Measurements from ENCODE around the gene MRPL53.

The MRPL53 gene

DNA sequence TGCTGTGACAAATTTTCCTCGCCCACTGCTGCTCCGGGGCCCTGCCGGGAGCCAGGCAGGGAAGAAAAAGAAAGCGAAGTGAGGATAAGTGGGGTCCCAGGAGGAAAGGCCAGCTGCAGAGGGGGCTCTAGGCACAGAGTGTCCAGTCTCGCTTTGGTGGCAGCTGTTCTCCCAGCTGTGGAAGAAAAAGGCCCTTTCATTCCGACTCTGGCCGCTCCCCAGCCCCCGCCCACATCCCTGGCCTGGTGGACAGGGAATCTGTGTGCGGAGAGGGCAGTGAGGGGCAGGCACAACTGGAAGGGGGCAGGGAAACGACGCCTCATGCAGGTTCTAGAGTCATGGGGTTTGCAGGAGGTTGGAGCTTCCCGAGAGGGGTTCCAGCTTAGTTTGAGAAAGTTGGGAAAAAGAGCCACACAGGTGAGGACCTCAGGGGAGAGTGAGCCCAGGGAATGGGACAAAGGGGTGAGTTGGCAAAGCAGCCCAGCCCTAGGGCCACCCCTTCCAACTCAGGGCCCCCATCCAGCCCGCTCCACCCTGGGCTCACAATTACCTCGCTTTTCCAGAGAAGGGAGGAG lies 32.6 kb downstream of the MRPL53 start:
- DNase-seq = no peak
- in situ Hi-C loops (cut with HindIII; ENCODE audit: low pct_ligation_motif_present, low pct_unique_long_range_greater_than_20kb, low sequenced_read_pairs) = no loop called here

DNA sequence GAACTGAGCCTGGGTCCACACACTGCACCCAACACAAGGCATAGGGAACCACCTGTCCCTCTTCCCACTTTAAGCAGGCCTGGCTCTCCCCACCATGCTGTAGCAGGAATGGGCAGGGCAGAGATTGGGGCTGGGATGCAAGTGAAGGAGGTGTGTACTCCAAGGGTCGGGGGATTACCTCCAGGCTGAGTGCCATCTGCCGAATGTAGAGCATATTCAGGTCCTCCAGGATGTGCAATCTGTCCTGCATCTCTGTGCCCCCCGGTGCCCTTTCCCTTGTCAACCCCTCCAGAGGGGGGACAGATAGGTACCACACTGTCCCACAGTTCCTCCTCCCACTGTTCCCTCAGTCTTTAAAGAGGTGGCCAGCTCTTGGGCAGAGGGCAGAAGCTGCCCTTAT lies 33.1 kb downstream of the MRPL53 start:
- DNase-seq = no peak
- in situ Hi-C loops (cut with HindIII; ENCODE audit: low pct_ligation_motif_present, low pct_unique_long_range_greater_than_20kb, low sequenced_read_pairs) = no loop called here

DNA sequence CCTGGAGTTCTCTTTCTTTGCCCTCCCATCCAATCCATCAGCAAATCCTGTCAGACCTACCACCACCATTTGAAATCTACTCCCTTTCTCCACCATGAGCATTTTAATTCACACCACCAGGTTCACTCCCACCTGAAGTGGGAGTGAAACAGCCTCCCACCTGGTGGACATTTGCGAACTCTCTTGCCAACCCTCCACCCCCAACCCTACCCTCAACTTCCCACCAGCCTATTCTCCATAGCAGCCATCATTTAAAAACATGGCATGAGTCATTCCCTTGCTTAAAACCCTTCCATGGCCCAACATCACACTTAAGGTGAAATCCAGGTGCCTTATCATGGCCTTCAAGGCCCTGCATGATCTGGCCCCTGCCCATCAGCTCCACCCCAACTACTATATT lies 34.2 kb downstream of the MRPL53 start:
- no peak for DNase-seq
- in situ Hi-C loops (cut with HindIII; ENCODE audit: low pct_ligation_motif_present, low pct_unique_long_range_greater_than_20kb, low sequenced_read_pairs) = no loop called here

DNA sequence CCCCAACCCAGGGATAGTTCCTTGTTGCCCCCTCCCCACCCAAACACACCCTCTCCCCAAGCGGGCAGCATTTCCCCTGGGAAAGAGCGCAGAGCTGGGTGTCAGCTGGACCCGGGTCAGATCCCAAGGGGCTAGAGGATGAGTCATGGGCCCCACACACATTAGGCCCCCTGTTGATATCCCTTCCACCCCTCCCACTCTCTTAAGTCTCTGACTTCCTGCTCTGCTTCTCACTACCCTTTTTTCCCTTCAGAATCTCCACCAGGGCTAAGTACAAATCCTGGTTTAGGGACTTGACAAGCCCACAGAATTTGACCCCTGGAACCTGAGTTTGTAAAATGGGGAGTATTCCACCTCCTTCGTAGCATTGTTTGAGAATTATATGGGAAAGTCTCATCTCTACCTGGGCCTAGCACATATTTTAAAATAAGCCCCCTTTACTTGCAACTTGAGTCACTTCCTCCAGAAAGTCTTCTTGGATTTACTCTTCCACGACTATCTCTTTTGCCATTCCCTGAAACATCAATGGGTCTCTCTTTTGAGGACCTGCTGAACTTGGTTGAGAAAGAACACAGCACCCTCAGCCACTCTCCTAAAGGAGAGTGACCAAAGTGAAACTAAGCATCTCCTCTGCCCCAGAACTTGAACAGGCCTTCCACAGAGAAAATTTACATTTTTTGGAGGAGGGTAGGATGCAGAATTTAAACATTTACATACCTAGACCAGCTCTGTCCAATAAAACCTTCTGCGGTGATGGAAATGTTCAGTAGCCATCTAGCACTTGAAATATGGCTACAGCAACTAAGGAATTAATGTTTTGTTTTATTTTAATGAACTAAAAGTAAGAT lies 35.4 kb downstream of the MRPL53 start:
- in situ Hi-C loops (cut with HindIII; ENCODE audit: low pct_ligation_motif_present, low pct_unique_long_range_greater_than_20kb, low sequenced_read_pairs) = no loop called here
- DNase-seq = no peak

DNA sequence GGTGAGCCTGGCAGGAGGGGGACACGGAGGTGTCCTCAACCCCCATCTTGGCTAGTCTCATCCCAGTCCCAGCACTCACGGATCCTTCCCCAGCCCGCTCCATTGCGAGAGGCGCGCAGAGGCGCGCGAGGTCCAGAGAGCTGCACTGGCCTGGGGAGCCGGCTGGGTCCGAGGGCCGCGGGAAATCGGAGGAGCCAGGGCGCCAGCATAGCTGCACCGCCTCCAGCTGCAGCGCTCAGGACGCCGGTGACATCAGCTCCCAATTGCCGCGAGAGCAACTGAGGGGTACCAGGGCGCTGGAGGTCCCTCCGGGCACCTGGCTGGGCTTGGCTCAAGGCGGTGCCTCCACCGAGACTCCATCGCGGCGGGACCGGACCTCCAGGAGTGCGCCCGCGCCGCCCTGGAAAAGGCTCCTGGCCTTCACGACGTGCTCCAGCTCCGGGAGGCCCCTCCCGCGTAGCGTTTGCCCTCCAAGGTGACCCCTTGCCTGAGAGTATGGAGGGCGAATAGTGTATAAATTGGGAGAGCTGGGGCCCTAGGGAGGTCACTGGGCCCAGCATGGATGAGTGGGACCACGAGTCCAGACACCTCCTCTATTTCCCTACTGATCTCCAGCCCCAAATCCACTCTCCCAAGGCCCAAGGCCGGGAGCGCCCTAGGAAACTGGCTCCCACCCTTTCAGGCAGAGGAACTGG lies 36.2 kb downstream of the MRPL53 start:
- in situ Hi-C loops (cut with HindIII; ENCODE audit: low pct_ligation_motif_present, low pct_unique_long_range_greater_than_20kb, low sequenced_read_pairs) = no loop called here
- DNase-seq = no peak

DNA sequence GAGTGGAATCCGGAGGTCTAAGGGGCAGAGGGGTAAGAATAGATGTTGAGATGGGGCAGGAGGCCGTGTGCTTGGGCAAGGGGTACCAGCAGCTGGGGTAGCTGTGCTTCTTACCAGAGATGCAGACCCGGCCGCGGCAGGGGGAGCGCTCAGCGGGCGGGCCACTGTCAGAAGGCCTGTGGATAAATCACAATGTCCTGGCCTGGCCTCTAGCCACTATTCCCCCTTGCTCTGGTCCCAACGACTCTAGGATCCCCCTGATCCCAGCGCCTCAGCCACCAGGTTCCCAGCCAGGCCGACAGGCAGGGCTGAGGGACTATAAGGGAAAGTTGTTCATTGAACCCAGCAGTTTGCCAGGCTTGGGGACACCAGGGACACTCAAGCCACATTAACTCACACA lies 42.0 kb downstream of the MRPL53 start:
- in situ Hi-C loops (cut with HindIII; ENCODE audit: low pct_ligation_motif_present, low pct_unique_long_range_greater_than_20kb, low sequenced_read_pairs) = no loop called here
- DNase-seq = no peak

DNA sequence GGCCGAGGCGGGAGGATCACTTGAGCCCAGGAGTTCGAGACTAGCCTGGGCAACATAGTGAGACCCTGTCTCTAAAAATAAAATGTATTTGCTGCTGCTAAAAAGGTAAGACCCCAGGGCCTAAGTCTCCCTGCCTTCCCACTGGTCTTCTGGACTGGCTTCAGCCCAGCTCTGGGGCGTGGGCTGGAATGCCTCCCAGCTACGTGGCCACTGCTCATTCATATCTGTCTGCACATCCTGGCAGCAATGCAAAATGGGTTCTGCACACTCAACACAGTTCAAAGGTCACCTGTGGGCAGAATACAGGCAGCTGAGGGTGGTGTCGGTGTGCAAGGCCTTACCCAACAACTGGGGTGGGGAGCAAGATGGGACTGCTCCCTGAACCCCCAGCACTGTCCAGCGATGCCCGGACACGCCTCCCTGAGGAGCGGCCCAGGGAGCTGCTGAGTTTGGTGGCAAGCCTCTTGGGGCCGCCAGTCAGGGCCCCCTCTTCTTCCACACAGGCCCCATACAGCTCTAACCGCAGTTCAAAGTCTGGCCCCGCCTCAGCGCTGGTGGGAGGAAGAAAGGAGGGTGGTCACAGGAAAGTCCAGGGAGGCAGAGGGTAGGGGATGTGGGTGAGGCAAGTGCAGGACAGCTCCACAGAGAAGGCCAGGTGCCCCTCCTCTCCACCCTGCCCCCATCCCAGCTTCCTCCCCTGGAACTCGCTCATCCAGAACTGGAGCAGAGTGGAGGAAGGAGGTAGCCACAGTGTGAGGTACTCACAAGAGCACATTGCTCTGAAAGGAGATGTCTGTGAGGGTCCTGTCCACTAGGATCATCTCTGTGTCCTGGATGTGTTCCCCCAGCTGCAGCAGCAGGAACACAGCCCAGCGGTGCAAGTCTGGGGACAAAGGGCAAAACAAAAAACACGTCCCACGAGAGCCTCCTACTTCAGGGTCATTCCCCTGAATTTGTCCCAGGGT lies 42.7 kb downstream of the MRPL53 start:
- in situ Hi-C loops (cut with HindIII; ENCODE audit: low pct_ligation_motif_present, low pct_unique_long_range_greater_than_20kb, low sequenced_read_pairs) = no loop called here

DNA sequence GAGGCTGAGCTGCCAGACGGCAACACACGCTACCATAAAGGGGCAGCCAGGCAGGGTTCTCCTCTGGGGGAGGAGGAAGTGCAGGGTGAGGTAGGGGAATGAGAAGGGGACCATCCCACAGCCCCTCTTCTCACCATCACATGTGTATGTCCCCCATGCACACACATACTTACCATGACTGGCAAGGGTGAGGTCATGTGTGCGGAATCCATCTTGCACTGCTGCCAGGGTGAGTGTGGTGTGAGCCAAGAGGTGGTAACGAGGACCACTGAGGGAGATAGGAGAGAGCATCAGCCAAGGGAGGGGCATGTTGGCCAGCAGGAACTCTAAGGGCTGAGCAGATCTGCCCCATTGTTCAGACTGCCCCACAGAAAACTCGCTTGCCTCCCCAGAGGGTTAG lies 43.8 kb downstream of the MRPL53 start:
- no peak for DNase-seq
- in situ Hi-C loops (cut with HindIII; ENCODE audit: low pct_ligation_motif_present, low pct_unique_long_range_greater_than_20kb, low sequenced_read_pairs) = no loop called here

More for the DNA sequence above, 42.7 kb downstream of the MRPL53 start:
- DNase-seq = no peak

DNA sequence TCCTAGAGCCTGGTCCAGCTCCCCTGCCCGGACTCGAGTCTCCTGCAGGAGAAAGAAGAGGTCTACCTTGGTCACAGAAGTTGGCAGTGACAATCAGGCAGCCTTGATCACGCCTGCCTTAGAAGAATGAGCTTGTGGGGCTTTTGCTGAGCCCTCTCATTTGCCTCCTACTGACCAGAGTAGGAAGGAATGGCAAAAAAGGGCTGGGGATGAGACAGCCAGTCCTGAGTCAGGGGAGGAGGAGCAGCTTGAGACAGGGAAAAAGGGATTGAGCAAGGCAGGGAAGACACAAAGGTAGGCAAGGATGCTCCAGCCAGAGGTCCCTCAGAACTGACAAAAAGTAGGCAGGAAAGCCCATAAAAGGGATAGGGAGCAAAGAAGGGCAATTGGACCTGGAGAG lies 44.9 kb downstream of the MRPL53 start:
- no peak for DNase-seq
- in situ Hi-C loops (cut with HindIII; ENCODE audit: low pct_ligation_motif_present, low pct_unique_long_range_greater_than_20kb, low sequenced_read_pairs) = no loop called here

DNA sequence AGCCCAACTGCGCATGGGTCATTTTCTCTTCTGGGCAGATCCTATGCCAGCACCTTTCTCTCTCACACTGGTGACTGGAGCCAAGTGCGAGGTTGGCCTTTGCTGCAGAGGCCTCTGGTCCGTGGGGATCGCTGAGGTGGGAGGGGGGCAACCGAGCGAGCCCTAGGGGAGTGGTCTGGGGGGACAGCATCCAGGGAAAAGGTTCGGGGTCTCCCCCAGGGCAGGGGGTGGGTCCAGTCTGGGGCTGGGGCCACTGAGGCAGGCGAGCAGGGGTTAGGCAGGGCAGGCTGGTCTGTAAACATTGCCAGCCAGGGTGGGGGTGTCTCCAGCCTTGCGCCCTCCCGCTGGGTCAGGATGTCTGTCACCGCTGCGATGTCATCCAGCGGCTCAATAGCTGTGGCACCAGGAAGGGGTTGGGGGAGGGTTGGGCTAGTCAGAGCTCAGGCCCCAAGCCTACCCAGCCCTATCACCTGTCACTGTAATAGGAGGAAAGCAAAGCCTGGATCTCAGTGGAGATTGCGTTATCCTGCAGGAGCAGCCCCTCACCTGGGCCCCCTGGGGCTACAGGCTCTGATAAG lies 46.2 kb downstream of the MRPL53 start:
- in situ Hi-C loops (cut with HindIII; ENCODE audit: low pct_ligation_motif_present, low pct_unique_long_range_greater_than_20kb, low sequenced_read_pairs) = no loop called here
- no peak for DNase-seq

DNA sequence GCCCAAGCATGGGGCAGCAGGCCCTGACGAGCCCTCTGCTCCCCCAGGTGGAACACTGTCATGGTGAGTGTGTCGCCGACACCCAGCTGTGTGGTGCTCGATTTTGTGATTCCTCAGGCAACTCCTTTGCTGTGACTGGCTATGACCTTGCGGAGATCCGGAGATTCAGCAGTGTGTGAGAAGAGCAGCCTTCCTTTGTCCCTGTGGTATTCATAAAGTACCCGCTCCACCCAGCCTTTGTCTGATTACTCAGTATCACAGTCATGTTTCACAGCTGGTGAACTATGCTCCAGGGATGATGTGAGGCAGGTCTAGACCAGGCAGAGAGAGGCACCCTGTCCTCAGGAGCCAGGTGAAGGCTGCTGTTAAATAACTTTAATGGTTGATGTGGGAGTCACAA lies 47.0 kb downstream of the MRPL53 start:
- in situ Hi-C loops (cut with HindIII; ENCODE audit: low pct_ligation_motif_present, low pct_unique_long_range_greater_than_20kb, low sequenced_read_pairs) = no loop called here
- no peak for DNase-seq

DNA sequence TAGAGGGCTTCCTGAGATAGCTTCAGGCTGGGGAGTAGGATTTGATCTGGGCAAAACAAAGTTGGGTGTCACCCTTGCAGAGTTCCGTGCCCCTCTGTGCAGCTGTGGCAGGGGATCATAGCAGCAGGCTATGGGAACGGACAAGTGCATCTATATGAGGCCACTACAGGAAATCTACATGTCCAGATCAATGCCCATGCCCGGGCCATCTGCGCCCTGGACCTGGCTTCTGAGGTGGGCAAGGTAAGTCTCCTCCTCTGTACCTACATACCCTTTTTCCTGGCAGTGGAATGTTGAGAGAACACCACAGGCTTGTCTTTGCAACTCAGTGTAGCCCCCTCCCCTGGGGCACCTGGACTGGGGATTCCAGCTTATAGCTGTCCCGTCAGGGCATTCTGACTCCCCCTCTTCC lies 47.5 kb downstream of the MRPL53 start:
- DNase-seq = no peak
- in situ Hi-C loops (cut with HindIII; ENCODE audit: low pct_ligation_motif_present, low pct_unique_long_range_greater_than_20kb, low sequenced_read_pairs) = no loop called here

DNA sequence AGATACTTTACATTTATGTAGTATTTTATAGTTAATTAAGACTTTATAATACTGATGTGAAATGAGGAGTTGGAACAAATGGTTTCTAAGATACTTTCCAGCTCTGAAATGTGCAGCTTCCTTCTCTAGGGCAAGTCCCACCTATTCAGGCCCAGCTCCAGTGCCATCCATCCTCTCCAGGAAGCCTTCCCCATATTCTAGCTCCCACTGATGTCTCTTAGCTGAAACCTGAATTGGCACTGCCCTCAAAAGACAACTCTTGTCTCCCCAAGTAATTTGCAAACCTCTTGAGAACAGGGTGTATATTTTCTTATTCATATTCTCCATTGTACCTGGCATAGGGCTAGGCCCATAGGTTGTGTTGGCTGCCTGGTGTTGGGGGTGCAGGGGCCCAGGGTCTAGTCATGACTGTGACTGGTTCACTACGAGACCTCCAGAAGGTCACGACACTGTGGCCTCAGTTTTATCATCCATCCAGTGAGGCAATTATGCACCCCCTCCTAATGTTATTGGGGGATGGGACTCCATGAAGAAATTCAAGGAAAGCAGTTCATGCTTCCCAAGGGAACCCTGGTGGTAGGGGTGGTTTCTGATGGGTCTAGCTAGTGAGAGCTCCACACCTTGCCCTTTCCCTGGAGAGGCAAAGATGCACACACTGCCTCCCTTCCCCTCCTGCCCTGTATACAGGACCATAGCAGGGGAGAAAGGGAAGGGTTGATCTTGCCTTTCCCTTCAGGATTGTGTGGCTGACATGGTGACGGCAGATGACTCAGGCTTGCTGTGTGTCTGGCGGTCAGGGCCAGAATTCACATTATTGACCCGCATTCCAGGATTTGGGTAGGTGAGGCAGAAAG lies 48.1 kb downstream of the MRPL53 start:
- in situ Hi-C loops (cut with HindIII; ENCODE audit: low pct_ligation_motif_present, low pct_unique_long_range_greater_than_20kb, low sequenced_read_pairs) = no loop called here
- no peak for DNase-seq

DNA sequence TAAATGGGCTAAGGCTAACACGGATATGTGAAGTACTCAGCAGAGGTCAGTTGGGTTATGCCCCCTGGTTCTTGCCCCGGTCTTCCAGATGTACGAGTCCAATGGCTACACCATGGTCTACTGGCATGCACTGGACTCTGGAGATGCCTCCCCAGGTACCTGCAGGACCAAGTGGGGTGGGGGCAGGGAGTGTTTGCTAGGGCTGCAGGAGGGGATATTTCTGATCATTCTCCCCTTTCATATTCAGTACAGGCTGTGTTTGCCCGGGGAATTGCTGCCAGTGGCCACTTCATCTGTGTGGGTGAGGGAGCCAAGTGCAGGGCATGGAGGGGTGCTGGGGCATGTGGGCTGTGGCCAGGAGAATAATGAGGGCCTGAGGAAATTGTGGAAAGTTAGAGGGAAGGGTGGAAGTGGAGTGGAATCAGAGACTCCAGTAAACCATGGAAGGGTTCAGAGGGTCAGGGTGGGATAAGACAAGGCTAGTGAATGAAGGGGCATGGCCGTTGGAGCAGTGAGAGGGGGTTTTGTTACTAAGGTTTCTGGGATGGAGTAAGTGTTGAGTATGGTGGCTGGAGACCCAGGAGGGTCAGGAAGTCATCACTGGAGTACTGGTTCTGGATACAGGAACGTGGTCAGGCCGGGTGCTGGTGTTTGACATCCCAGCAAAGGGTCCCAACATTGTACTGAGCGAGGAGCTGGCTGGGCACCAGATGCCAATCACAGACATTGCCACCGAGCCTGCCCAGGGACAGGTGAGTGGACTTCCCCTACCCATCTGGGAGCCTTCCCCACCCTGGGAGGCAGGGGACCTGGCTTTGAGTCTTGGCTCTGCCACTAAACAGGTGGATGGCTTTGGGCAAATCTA lies 49.0 kb downstream of the MRPL53 start:
- DNase-seq = no peak
- in situ Hi-C loops (cut with HindIII; ENCODE audit: low pct_ligation_motif_present, low pct_unique_long_range_greater_than_20kb, low sequenced_read_pairs) = no loop called here

All from ACHN (cell line).